HG03108 (cell line): ENCODE measurements around the gene ITGB1BP1.

Source experiments
- ATAC-seq: cut with Tn5 transposase; IDR thresholded peaks from one replicate; pipeline ENCODE4 v1.9.1; 2021; ENCODE audit warnings: moderate library complexity; ENCODE audit not compliant: unreplicated experiment

Gene ITGB1BP1

DNA sequence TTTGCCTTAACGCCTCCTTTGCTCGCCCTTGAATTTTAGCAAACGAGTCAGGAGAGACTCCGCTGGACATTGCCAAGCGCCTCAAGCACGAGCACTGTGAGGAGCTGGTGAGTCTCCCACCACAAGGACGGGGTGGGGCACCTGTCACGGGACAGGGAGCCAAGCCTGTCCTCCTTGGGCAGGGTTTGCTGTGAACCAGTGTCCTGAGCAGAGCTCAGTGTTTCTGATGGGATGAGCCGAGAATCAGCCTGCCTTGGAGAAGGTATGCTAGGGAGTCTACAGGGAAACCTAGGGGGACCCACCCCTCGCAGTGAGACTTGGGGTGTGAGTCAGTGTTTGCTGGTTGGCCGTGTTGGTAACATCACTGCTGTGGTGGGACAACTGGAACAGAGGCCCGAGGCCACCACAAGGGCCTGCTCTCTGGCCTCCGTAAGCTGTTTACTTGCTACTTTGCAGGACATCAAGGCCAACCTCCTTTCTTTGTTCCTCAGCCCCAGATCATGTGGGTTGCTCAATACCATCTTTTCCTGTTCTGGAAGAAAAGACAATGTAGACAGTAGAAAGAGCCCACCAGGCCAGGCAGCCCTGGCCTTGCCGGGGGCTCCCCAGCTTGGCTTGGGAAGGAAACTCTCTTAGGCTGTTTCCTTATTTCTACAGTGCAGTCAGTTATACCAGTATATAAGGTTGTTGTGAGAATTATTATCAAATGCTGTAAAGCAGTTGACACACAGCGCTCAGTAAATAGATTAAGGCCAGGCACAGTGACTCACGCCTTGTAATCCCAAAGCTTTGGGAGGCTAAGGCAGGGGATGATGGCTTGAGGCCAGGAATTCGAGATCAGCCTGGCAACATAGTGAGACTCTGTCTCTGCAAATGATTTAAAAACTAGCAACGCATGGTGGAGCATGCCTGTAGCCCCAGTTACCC is 42.4 kb downstream of the ITGB1BP1 start:
- no peak for ATAC-seq

DNA sequence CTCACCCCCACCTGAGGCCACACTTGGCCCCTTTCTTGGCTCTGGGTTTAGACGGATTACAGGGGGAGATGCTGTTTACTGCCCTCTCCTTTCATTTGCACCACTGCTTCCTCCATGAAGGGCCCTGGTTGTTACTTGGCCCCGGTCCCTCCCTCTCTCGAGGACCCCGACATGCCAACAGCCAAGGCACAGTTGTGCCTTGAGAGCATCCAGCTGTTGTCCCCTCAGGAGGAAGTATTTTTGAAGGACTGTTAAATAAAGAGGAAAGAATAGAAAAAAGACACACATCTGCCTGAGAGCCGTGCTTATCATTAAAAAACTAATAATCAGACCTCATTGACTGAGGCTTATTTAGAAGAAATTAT is 44.0 kb downstream of the ITGB1BP1 start:
- no peak for ATAC-seq

DNA sequence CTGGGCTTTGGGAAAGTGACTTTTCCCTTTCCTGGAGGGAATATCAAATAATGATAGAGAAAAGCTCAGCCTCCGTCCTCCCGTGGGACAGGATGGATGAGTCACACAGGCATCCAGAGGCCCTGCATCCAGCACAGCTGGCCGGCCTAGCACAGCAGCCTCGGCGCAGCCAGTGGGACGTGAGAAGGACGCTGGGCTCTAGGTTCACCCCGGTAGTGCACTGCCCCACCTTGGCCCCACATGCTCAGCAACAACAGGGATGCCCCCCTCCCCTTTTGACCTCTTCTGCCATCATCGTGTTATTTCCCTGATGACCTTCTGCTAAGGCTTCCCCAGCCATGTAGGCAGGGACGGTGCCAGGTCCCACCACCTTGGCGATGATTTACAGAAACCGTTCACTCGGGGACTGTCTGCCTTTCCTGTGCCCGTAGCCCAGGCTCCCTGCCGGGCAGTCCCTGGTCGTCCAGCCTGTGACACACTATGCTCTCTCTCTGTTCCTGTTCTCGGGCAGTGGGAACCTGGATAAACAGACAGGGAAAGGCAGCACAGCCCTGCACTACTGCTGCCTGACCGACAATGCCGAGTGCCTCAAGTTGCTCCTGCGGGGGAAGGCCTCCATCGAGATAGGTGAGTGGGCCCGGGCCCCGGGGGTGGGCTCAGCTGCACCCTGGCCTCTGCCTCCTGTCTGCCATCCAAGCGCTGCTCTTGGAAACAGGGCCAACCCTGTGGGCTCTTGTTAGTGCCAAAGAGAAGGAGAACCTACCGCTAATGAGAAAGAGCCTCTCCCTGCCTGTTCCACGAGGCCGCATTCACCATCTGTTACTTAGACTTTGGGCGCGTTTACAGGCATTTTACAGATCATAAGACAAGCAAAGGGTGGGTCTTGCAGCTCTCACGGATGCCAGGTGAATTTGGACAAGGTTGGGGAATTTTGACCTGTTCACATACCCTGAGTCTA is 44.6 kb downstream of the ITGB1BP1 start:
- ATAC-seq: no peak

DNA sequence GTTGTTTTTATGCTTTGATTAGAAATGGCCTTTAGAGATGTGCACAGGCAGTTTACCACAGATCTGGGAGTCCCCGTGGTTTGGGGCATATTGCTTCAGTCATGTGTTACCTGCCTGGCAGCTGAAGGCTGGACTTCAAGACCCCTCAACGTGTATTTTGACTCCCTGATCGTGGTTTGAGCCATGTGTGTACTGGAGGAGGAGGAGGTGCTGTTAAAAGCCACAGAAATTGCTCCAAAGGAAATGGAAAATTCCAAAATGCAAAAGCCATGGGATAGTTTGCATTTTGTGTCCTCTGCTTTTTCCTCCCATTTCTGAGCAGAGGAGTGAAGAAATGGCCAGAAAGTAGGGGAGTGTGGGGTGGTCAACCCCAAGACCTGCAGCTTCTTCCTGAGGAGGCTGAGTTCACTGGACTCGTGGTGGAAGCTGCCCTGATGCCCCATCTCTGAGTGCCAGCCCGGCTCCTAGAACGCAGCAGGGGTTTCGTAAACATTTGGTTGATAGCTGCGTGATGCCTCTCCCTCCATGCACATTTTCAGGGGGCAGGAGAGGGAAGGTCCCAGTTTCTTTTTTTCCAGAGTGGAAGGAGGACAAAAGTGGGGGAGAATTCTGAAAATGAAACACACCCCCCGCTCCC is 45.7 kb downstream of the ITGB1BP1 start:
- ATAC-seq: no peak

DNA sequence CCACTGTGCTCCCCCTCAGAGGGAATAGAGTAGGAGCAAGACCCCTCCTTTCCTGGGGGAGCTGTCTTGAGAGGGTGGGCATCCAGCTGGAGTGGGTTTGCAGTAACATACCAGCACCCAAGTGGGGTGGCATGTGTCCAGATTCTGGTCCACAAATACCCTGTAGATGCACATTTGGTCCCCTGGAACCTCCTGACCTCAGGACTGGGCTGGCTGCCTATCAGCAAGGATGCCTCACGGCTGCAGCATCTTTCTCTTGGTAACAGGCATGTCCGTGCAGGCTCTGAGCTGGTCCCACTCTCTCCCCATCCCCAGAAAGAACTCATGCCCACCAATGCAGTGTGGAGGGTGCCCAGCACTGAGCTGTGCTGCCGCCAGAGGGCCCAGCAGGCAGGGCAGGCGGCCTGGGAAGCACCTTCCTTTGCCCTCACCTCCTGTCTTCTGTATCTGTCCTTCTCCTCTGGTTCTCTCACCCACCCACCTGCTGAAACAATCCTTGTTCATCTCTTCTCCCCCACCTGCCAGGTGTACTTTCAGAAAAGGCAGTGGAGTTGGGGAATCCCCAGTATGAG is 47.4 kb downstream of the ITGB1BP1 start:
- no peak for ATAC-seq

DNA sequence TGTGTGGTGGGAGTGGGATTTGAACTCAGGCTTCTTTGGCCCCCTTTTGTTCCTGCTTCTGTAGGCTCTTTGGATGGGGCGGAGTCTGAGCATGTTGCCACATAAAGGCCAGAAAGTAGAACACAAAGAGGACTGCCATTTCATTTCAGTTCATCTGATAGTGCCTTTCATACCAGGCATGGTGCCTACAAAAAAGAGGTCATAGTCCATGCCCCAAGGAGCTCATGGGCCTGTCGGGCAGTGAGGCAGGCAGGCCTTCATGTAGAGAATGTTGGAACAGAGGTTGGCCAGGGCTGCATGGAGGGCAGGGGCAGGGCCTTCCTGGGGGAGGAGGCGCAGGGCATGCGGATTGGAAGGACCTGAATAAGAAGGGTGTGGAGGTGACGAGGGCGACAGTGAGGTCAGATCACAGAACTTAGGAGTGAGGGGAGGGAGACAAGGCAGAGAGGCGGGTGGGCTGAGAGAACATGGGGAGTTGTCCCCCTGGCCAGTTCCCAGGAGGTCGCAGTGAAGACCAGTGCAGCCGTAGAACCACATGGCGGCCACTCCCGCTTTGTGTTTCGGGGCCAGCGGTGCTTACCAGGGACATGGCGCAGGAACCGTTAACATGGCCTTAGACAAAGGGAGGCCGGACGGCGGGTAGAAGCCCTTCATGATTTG is 49.1 kb downstream of the ITGB1BP1 start:
- no peak for ATAC-seq

DNA sequence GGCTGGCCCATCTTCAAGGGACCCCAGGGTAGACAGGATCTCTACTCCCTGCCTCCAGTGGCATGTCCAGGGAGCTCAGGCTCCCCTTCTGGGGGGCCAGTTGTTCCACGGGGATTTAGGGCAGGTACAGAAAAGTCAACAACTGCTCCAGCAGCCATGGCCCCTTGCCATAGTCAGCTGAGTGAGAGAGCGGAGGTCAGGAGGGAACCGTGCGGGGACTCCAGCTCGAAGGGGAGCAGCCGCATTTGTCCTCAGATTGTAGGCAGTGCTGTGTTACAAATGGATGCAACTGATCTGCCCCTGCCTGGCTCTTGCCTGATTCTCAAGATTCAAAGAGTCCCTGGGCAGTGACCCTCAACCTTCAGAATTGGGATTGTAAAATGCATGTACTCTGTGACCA is 49.9 kb downstream of the ITGB1BP1 start:
- no peak for ATAC-seq

DNA sequence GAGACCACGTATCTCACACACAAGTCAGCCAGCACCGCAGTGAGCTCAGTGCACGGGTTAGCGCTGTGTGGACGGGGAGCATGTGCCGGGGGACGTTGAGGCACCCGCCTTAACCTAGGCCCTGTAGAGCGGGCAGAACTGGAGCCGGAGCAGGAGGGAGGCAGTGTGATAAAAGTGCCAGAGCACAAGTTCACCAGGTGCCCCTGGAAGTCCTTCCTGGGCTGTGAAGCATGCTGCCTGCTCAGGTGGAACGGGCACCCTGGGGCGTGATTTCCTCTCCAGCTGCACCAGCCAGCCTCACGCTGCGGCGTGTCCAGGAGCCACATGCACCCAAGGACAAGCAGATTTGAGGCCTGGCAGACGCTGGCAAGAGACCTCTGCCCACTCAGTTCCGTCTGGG is 50.3 kb downstream of the ITGB1BP1 start:
- ATAC-seq: no peak

DNA sequence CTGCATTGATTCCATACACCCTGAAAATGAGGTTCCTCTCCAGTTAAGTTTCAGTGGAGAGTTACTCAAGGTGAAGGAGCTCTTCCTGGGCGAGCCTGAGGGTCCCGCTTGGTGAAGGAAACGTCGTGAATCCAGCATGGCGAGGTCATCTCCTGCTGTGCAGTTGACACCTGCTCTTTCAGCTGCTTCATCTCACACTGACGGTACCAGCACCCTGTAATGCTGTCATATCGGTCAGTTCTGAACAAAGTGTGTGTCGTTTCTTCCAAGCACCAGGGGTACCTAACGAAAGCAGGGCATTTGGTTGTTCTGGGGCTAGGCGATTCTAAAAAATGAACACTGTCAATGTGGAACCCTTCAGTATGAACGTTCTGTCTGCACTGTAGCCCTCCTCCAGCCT is 52.6 kb downstream of the ITGB1BP1 start:
- ATAC-seq: no peak

DNA sequence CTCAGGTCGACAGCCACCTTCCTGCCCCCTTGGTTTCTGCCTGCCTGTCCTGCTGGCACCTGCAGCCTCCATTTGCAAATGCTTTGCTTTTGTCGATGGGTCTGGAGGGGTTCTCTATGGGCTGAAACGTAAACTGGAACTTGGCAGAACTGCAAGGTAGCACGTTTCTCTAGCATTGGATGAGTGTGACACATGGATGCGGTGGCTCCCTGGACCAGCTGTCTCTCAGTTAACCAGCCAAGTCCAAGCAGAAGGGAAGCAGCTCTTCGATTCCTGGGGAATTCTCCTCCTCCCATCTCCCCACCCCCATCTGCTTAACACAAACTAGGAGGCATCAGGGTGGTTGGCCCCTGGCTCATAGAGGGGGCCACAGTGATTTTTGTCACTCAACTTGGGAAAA is 57.3 kb downstream of the ITGB1BP1 start:
- ATAC-seq: no peak

DNA sequence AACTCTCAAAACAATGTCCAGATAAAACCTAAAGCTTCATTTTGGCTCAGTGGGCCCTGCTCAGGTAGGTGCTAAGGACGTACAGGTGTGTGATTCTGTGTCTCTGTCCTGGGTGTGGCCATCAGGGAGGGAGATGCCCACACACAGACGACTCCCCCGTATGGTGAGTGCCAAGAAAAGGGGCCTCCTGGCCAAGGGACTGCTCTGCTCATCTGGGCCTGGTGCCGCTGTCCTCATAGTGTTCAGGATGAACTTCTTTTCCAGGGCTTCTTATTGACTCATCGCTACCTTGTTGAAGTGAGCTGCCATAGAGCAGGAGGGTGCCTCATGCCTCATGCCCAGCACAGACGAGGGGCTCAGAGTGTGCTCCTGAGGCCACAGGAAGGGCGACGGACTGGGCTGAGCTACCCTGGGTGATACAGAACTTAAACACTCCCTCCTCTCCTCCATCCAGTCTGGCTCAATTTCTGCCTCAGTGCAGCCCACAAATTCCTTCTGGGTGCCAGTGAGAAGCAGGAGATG is 57.8 kb downstream of the ITGB1BP1 start:
- no peak for ATAC-seq

DNA sequence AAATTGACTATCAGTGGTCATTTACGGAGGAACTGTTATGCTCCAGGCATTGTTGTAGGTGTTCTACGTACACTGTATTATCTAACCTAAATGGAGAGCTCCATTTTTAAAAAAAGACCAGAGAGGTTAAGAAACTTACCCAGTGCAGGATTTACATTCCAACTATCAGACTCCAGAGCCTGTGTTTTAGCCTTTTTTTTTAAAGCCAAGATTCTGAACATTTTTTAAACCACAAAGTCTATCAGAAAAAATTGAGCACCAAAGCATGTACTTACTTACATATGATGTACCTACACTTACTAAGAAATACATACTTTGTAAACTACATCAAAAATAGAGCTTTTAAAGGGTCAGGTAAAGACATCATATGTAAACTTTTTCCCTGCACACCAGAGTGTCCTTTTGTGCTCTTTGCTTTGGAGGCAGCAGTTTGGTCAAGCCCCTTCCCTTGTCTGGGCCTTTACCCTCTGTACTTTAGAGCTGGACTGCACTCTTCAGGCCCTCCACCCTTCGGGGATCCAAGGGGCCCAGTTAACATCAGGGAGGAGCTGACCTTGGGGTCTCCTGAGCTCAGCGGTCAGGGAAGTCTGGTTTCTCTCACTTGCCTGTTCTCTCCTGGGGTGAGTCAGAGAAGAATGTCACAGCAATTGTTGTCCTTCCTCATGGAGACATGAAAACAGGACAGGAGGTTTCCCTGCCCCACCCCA is 58.4 kb downstream of the ITGB1BP1 start:
- ATAC-seq: no peak

DNA sequence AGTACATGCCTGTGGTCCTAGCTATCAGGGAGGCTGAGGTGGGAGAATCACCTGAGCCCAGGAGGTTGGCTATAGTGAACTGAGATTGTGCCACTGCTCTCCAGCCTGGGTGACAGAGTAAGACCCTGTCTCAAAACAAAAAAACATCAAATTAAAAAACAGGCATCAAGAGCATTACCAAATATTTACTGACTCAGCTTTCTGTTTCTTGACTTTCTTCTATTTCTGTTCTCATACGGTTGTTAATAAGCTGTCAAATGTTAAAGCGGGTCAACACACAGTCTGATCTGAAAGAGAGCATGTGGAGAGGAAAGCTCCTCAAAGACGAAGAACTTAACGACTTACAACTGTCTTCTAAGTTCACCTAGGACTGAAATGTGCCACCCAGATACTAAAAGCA is 59.0 kb downstream of the ITGB1BP1 start:
- ATAC-seq: no peak

DNA sequence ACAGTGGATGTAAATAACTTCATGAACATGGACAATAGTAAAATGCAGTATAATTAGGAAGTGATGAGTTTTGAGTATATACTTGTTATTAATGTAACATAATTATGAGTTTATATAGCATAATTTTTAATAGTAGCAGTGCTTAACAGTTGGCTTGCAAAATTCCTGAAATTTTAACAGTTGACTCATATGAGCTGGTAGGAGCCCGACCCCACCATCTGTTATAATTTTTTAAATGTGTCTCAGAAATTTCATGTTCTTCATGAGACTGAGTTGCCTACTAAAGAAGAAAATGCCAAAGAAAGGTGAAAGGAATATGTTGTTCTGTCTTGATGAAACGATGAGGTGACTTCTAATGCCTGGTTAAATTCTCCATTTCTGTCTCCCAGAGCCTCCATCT is 62.6 kb downstream of the ITGB1BP1 start:
- ATAC-seq: no peak

DNA sequence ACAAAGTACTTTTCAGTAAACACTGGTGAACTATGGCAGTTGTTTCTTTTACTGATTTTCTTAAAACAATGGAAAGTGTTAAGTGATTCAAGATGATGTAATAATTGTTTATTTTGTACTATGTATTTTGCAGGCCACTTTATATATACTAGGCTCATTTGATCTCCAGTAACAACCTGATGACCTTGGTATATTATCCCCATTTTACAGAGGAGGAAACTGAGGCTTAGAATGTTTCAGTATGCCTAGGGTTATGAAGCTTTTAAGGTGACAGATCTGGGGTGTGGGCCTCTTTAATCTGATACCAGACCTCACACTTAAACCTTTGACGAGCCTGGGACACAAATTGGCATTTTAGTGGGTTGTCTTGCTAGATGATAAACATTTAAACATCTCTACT is 63.2 kb downstream of the ITGB1BP1 start:
- ATAC-seq: no peak

DNA sequence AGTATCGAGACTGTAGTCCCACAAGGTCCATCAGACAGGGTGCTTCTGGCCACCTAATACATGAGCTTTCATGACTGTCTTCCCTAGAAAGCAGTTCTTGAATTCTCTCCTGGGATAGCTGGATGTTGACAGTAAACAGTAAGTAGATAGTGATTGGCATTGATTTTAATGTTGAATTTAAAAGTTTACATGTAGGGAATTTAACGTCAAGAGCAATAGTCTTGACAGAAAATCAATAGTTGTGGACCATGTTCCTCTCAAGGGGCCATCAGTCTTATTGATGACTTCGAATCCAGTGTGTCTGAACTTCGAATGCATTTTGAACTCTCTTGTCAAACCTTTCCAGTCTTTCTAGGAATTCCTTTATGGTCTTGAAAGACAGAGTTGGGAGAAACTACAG is 63.9 kb downstream of the ITGB1BP1 start:
- ATAC-seq: no peak

DNA sequence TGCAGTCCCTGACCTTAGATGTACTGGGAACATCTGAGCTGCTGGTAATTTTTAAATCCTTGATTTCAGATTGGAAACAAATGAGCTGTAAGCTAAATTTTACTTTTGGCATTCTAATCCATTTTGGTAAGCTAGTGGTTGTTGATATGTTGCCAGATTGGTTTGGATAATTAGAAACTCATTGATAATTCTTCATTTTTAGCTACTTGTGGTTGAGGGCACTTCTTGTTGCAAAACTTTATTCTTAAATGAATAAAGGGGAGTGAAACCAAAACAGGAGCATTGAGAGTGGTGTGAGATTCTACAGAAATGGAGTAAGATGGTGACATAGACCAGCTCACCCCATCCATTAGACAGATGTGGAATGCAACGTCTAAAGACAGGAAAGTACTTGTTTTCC is 64.5 kb downstream of the ITGB1BP1 start:
- ATAC-seq: no peak

DNA sequence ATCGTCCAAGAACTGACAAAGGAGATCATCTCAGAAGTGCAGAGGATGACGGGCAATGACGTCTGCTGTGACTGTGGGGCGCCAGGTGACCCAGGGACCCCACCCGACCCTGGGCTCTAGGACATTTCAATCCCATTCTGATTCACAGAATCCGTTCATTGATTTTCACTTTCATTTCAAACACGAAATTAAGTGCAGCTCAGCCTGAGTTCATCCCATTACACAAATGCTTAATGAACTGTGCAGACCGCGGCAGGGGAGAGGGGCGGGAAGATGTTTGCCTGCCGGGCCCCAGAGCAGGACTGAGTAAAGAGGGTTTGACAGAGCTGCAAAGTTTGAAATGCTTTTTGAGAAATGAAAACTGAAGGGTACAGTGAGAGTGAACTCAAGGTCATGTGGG is 67.1 kb downstream of the ITGB1BP1 start:
- ATAC-seq: no peak

DNA sequence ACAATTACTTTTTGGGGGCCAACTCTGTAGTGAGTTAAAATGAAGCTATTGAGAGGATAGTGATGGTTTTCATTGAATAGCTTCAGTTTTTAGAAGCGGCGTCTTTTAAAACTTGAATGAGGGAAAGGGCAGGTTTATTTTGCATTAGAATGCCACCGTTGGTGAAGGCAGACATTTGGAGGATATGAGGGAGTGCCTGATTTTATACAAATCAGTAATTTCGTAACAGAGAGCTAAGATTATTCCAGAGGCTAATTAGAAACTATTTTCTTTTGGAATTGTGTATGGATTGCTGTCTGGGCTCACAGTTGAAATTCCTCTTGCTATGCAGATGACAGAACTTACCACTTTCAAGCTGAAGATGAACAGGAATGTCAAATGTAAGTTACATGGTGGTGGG is 67.6 kb downstream of the ITGB1BP1 start:
- no peak for ATAC-seq

DNA sequence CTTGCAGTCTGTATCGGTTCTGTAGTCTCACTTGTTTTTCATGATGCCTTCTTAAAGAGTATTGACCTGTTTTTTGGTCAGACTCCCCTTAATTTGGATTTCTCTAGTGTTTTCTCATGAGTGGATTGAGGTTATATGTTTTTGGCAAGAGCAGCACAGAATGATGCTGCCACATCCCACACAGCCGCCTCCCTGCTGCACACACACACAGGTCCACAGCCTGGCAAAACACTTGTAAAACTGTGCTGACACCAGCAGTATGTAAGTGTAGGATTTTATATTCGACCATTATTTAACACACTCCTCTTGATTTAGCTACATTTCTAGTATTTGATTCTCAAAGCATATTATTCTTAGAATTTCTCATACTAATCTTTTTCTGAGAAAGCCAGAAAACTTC is 68.1 kb downstream of the ITGB1BP1 start:
- ATAC-seq: no peak
